CD4-positive, alpha-beta T cell treated with Interleukin-10 for 1 hour (primary cell): ENCODE data around the gene OLFM1.
"Not testable (repeated sequence)": the region's sequence is repeated elsewhere in the genome, so short reads cannot be mapped to it uniquely, and the experiment has no call there.

Experiments used
- DNase-seq: peaks from one replicate; pipeline ENCODE4 v3.0.0-alpha.2; 2020

OLFM1 gene

GRCh38 chr9:135156525-135157510 is 69.3 kb downstream of the OLFM1 start:
- DNase-seq = no peak

DNA sequence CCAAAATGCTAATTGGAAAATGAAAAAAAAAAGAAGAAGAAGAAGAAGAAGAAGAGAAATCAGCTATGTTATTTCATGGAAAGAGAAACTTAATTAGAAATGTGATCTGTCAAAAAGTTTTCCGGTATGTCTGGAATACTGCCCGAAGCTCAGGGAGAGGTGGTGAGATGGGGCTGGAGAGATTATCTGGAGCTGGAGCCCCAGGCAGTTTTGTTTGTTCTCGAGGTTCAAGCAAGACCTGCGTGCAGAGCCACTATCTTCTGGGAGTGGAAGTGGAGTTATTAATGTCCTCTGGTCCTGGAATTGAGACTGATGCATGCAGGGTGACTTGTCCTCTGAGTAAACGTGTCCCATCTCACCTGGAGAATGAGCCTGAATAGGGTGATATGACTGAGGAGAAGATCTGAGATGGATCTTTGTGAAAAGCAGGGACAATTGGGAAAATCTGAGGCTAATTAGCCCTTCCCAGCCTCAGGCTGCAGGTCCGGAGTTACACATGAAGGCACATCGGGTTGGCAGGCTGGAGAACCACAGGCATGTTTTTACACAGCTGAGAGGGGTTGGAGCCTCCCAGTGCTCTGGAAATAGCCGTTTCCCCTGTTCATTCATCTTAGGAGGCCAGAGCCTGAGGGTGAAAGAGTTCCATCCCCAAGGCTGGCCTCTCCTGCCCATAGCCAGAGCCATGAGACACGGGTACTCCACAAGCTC is 70.5 kb downstream of the OLFM1 start:
- DNase-seq = no peak

DNA sequence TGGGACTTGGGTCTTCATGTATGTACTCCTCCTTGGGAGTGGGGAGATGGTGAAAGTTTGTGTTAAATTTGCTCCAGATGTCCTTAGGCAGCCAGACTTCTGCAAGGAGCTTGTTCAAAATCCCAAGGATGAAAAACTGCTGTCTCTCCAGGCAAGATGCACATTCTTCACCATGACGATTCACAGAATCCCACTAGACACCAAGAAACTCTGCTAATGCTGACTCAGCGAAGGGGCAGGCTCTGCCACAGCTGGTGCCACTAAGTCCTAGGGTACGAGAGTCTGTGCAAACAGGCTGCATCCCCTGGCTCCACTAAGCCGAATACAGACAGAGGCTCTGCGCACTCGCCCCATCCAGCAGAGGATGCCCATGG is 71.1 kb downstream of the OLFM1 start:
- no peak for DNase-seq

DNA sequence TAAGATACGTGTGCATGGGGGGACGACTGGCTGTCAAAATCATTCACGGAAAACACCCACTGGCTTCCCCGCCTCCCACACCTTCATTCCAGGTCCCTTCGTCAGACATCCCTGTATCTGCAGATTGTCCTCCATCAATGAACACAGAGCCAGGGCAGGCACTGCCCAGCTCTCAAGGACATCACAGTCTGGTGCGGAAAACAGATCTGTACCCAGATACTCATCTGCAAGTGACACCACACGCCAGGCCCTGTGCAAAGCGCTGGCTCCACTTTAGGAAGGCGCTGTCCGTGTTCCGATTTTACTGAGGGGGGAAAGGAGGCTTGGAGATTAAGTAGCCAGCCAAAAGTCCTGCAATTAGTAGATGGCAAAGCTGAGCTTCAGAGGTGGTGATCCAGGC is 72.3 kb downstream of the OLFM1 start:
- no peak for DNase-seq

DNA sequence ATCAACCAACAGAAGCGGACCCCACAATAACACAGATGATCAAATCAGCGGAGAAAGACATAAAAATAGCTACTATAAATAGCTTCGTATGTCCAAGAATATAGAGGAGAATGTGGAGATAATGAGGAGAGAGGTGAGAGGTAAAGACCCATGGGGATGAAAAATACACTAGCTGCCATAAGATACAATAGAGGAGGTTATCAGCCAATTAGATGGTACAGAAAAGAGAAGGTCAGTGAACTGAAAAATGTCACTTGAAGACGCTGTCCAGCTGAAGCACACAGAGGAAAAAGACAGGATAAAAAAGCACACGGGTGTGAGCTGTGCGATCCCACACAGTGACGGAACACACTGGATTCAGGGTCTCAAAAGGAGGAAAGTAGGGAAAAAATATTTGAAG is 73.4 kb downstream of the OLFM1 start:
- no peak for DNase-seq

DNA sequence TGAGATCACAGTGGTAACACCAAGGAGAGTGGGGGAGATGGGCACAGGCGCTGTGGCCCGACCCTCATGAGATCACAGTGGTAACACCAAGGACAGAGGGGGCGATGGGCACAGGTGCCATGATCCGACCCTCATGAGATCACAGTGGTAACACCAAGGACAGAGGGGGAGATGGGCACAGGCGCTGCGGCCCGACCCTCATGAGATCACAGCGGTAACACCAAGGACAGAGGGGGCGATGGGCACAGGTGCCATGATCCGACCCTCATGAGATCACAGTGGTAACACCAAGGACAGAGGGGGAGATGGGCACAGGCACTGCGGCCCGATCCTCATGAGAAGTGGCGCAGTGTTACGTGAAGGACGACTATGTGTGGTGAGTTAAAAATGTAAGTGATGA is 75.1 kb downstream of the OLFM1 start:
- not testable (repeated sequence) for DNase-seq

DNA sequence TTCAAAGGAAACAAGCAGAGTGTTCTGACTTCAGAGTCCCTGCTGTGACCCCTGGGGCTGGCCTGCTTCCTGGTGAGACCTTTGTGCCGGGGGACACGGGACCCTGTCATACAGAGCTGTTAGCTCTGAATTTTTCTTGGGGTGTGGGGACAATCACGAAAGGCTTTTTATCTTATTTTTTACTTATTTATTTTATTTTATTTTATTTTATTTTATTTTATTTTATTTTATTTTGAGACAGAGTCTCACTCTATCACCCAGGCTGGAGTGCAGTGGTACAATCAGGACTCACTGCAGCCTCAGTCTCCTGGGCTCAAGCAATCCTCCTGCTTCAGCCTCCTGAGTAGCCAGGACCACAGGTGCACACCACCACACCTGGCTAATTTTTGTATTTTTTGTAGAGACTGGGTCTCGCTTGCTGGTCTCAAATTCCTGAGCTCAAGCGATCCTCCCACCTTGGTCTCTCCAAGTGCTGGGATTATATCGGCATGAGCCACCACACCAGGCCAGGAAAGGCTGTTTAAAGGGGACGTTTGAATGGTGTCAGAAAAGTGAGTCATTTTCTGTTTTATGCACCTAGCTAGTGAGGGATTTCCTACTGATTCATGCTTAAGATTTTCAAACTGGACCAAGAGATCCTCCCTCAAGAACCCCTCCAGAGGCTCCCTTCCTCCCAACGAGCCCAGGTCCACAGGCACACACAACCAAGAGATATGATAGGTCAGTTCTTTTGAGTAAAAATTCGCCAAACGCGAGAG is 75.7 kb downstream of the OLFM1 start:
- DNase-seq = no peak

- no peak for DNase-seq
Measured at GRCh38 chr9:135164036-135164435, 76.6 kb downstream of the OLFM1 start.

DNA sequence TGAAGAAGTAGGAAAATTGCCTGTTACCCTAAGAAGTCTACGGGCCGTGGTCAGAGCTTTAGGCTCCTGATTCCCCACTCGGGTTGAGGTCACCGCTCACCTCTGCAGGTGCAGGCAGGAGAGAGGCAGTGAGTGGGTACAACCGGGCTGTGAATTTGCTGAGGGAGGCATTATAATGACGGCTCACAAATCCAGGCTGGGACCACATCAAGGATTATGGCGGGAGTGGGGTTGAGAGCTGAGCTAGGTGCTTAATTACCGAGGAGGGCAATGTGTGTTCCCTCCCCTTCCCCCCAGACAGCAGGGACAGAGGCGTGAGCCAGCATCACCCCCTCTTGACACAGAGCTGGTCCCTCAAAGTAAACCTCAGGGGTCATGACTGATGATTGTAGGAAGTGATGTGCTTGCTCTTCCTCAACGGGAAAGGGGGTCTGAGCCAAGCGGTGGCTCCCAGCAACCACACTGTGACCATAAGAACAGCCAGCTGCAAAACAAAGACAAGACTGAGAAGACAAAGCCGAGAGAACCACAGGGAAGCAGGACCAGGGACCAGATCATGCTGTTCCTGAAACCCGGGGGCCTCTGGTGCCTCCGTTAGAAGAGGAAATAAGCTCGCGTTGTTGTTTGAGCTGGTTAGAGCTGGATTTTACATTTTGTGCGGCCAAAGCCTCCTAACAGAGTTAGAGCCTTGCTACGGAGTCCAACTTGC is 77.7 kb downstream of the OLFM1 start:
- no peak for DNase-seq

- no peak for DNase-seq
Measured at GRCh38 chr9:135165756-135166519, 78.5 kb downstream of the OLFM1 start.

DNA sequence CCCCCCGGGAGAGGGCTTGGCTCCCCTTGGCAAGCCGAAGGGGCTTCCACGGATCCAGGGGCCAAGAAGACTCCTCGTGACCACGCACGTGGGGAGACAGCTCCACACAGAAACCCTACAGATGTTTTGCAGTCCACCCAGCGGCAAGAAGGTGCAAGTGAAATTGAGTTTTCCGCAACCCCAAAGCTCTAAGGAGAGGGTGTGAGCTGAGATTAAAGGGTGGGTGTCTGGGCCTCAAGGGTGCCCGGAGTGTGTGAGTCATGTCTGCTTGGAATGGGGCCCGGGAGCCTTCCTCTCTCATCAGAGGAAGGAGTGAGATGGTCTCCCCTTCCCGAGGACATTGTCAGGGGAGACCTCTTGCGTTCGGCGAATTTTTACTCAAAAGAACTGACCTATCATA is 79.1 kb downstream of the OLFM1 start:
- no peak for DNase-seq

DNA sequence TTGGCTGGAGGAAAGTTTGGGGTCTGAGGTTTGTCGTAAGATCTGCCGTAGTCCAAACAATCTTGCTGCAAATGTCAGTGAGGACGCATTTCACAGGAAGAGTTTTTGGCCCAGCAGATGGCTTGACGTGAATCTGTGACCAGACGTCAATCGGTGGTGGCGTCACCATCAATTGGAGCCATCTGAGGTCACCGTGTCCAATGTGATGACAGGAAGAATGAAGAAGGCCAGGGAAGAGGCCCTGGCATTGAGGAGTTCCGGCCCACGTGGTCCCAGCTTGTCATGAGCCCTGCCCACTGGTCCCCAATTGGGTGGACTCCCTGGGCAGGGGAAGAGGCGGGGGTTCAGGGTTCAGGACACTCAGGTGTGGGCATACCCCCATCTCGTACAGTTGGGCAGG is 79.9 kb downstream of the OLFM1 start:
- DNase-seq = no peak

GRCh38 chr9:135167849-135168655 is 80.6 kb downstream of the OLFM1 start:
- no peak for DNase-seq

- DNase-seq = no peak
Measured at GRCh38 chr9:135169709-135170226, 82.3 kb downstream of the OLFM1 start.

GRCh38 chr9:135170535-135170934 is 83.1 kb downstream of the OLFM1 start:
- no peak for DNase-seq
